ENCODE data around the gene KRT36.

- TF ChIP-seq TAF1 (IDR thresholded peaks at IDR 0.05; ENCODE audit: borderline replicate concordance, insufficient read depth, low read length) (no peak), SIN3A (IDR thresholded peaks at IDR 0.05; ENCODE audit: borderline replicate concordance, insufficient read depth, low read length) (no peak), POLR2AphosphoS5 (IDR thresholded peaks at IDR 0.05; ENCODE audit: low read depth, low read length) (no peak), FOXP2 (optimal IDR thresholded peaks at IDR 0.05; ENCODE audit: borderline replicate concordance, extremely low read depth, extremely low read length, insufficient read depth) (no peak)
- TF ChIP-seq, protein P1, sequence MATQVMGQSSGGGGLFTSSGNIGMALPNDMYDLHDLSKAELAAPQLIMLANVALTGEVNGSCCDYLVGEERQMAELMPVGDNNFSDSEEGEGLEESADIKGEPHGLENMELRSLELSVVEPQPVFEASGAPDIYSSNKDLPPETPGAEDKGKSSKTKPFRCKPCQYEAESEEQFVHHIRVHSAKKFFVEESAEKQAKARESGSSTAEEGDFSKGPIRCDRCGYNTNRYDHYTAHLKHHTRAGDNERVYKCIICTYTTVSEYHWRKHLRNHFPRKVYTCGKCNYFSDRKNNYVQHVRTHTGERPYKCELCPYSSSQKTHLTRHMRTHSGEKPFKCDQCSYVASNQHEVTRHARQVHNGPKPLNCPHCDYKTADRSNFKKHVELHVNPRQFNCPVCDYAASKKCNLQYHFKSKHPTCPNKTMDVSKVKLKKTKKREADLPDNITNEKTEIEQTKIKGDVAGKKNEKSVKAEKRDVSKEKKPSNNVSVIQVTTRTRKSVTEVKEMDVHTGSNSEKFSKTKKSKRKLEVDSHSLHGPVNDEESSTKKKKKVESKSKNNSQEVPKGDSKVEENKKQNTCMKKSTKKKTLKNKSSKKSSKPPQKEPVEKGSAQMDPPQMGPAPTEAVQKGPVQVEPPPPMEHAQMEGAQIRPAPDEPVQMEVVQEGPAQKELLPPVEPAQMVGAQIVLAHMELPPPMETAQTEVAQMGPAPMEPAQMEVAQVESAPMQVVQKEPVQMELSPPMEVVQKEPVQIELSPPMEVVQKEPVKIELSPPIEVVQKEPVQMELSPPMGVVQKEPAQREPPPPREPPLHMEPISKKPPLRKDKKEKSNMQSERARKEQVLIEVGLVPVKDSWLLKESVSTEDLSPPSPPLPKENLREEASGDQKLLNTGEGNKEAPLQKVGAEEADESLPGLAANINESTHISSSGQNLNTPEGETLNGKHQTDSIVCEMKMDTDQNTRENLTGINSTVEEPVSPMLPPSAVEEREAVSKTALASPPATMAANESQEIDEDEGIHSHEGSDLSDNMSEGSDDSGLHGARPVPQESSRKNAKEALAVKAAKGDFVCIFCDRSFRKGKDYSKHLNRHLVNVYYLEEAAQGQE (IDR thresholded peaks at IDR 0.05; ENCODE audit: insufficient read depth in 1 of 2, low read depth in 2 of 2, low read length in 2 of 2), result no peak
These were observed 49.4 kb upstream of the KRT36 start for GRCh38 chr17:41539071-41539492.

Data from PFSK-1 (cell line).